Progenitor cell of endocrine pancreas (in vitro differentiated cells): Measurements from ENCODE around the gene RUFY4. TPM values are rescaled to one million over a fixed set of nuclear protein-coding genes. Genes with fewer than 3 reads are reported as not detected.

Source experiments
- DNase-seq: peaks from one replicate; pipeline ENCODE4 v3.0.0; 2021; ENCODE audit warnings: low spot score; ENCODE audit not compliant: unreplicated experiment
- H3K27ac Mint-ChIP-seq: 2 replicates; pipeline ENCODE4 v1.8.0; 2021; ENCODE audit warnings: mild to moderate bottlenecking, moderate library complexity, mixed read lengths
- H3K27me3 Mint-ChIP-seq: 2 replicates; pipeline ENCODE4 v1.8.0; 2021; ENCODE audit warnings: mixed read lengths
- H3K36me3 Mint-ChIP-seq: 2 replicates; pipeline ENCODE4 v1.8.0; 2022; ENCODE audit warnings: mixed read lengths; ENCODE audit not compliant: insufficient read depth
- H3K4me1 Mint-ChIP-seq: 2 replicates; pipeline ENCODE4 v1.8.0; 2021; ENCODE audit warnings: low read depth, mixed read lengths
- H3K4me3 Mint-ChIP-seq: 2 replicates; pipeline ENCODE4 v1.8.0; 2021; ENCODE audit warnings: low read depth, mild to moderate bottlenecking, moderate library complexity, mixed read lengths
- H3K9me3 Mint-ChIP-seq: 2 replicates; pipeline ENCODE4 v1.8.0; 2021; ENCODE audit warnings: low read depth, mixed read lengths
- CTCF ChIP-seq: fragments of 200-600 bp; sonication (generic); IDR thresholded peaks from one replicate; pipeline ENCODE4 v1.5.0; 2021; ENCODE audit warnings: antibody characterized with exemption, mild to moderate bottlenecking; ENCODE audit not compliant: unreplicated experiment
- total RNA-seq: library from RNA; stranded (reverse); gene quantifications from 2 replicates; pipeline ENCODE4 v1.2.1, GENCODE V29; 2021

RUFY4 gene
- total RNA-seq, 1 donor from 2014 or later: not detected

GRCh38 chr2:218071218-218071937 lies 2.3 kb downstream of the RUFY4 start:
- Mint-ChIP-seq H3K36me3 (no peaks in the 10 kb centered on the region), H3K27me3 (peaks cover 49% of the 10 kb centered on the region), H3K9me3 (no peaks in the 10 kb centered on the region), H3K4me3 (no peak overlapping the region), H3K4me1 (peaks cover 2% of the 10 kb centered on the region), H3K27ac (no peak overlapping the region)
- no peak for TF ChIP-seq CTCF
- no peak for DNase-seq

GRCh38 chr2:218072002-218072401 lies 2.9 kb downstream of the RUFY4 start:
- TF ChIP-seq CTCF: no peak
- Mint-ChIP-seq H3K27ac (no peak overlapping the region), H3K9me3 (no peaks in the 10 kb centered on the region), H3K4me3 (no peak overlapping the region), H3K4me1 (peaks cover 2% of the 10 kb centered on the region), H3K36me3 (no peaks in the 10 kb centered on the region), H3K27me3 (peaks cover 46% of the 10 kb centered on the region)
- DNase-seq: no peak

- Mint-ChIP-seq H3K4me1 (peaks cover 2% of the 10 kb centered on the region), H3K9me3 (no peaks in the 10 kb centered on the region), H3K27ac (no peak overlapping the region), H3K27me3 (peaks cover 40% of the 10 kb centered on the region), H3K36me3 (no peaks in the 10 kb centered on the region), H3K4me3 (no peak overlapping the region)
- TF ChIP-seq CTCF: no peak
- DNase-seq: no peak
Measured at GRCh38 chr2:218072478-218073024, 3.5 kb downstream of the RUFY4 start.

GRCh38 chr2:218073185-218073584 lies 4.1 kb downstream of the RUFY4 start:
- H3K36me3 Mint-ChIP-seq: no peaks in the 10 kb centered on the region
- H3K9me3 Mint-ChIP-seq: no peaks in the 10 kb centered on the region
- H3K27me3 Mint-ChIP-seq: peaks cover 36% of the 10 kb centered on the region
- DNase-seq: no peak
- H3K4me3 Mint-ChIP-seq: no peak overlapping the region
- no peak for TF ChIP-seq CTCF
- no peak overlapping the region for H3K27ac Mint-ChIP-seq
- peaks cover 2% of the 10 kb centered on the region for H3K4me1 Mint-ChIP-seq

GRCh38 chr2:218074031-218074430 lies 5.0 kb downstream of the RUFY4 start:
- H3K36me3 Mint-ChIP-seq: no peaks in the 10 kb centered on the region
- no peak for DNase-seq
- peaks cover 30% of the 10 kb centered on the region for H3K27me3 Mint-ChIP-seq
- H3K4me1 Mint-ChIP-seq: peaks cover 2% of the 10 kb centered on the region
- no peak overlapping the region for H3K27ac Mint-ChIP-seq
- H3K4me3 Mint-ChIP-seq: no peak overlapping the region
- H3K9me3 Mint-ChIP-seq: no peaks in the 10 kb centered on the region
- TF ChIP-seq CTCF: peak; percentile 56
